Activated CD8-positive, alpha-beta memory T cell treated with anti-CD3 and anti-CD28 coated beads for 36 hours (primary cell): ENCODE measurements around the gene SLC39A11. TPM values are rescaled to one million over a fixed set of nuclear protein-coding genes. Genes with fewer than 3 reads are reported as not detected.
"Not testable (repeated sequence)": the region's sequence is repeated elsewhere in the genome, so short reads cannot be mapped to it uniquely, and the experiment has no call there.

ENCODE experiments used
- CTCF ChIA-PET: fragments of 350-600 bp; sonication (Branson Sonifier 250); formaldehyde crosslinking; loops from one replicate; lab custom pipeline; 2021; ENCODE audit warnings: antibody characterized with exemption; lab: Charles Lee
- POLR2A ChIA-PET: fragments of 350-600 bp; sonication (Branson Sonifier 250); formaldehyde crosslinking; loops from one replicate; lab custom pipeline; 2021; ENCODE audit warnings: antibody characterized with exemption; lab: Charles Lee
- total RNA-seq, 2 experiments: library from RNA; stranded (reverse); gene quantifications; one replicate each; pipeline ENCODE4 v1.2.3, GENCODE V29; 2021

The SLC39A11 gene
- total RNA-seq, 2 experiments from 2014 or later: 16.1 to 17.2 TPM

GRCh38 chr17:72725433-72726068, 366.9 kb downstream of the SLC39A11 start:
- ChIA-PET POLR2A (interaction anchor here (0.6 kb wide), 1 partner anchor 557 kb away, joined by 4 read pairs; no protein-coding TSS in a partner anchor), CTCF (interaction anchor here (0.6 to 5.4 kb wide), 19 partner anchors 12 to 644 kb away, joined by 3 to 48 read pairs (median 4); partner anchors contain the start of gene COG1)

GRCh38 chr17:72724267-72724666, 368.2 kb downstream of the SLC39A11 start:
- ChIA-PET POLR2A (no interaction called here), CTCF (interaction anchor here (0.8 to 5.4 kb wide), 5 partner anchors 34 to 700 kb away, joined by 4 to 48 read pairs (median 4); no protein-coding TSS in a partner anchor)

- CTCF ChIA-PET: interaction anchor here (5.4 kb wide), 1 partner anchor 645 kb away, joined by 45 read pairs; no protein-coding TSS in a partner anchor
- POLR2A ChIA-PET: no interaction called here
Measured at GRCh38 chr17:72723711-72724110, 368.8 kb downstream of the SLC39A11 start.

GRCh38 chr17:72720494-72720825, 372.0 kb downstream of the SLC39A11 start:
- ChIA-PET POLR2A (no interaction called here), CTCF (interaction anchor here (0.6 to 1.9 kb wide), 3 partner anchors 12 to 416 kb away, joined by 3 to 7 read pairs (median 5); no protein-coding TSS in a partner anchor)

GRCh38 chr17:72719578-72720493, 372.7 kb downstream of the SLC39A11 start:
- POLR2A ChIA-PET: interaction anchor here (0.6 kb wide), 1 partner anchor 54 kb away, joined by 8 read pairs; no protein-coding TSS in a partner anchor
- CTCF ChIA-PET: interaction anchor here (0.5 to 1.9 kb wide), 3 partner anchors 11 to 1445 kb away, joined by 4 to 7 read pairs (median 5); no protein-coding TSS in a partner anchor

- ChIA-PET CTCF (interaction anchor here (1.9 kb wide), 1 partner anchor 162 kb away, joined by 7 read pairs; no protein-coding TSS in a partner anchor), POLR2A (interaction anchor here (0.6 kb wide), 1 partner anchor 54 kb away, joined by 8 read pairs; no protein-coding TSS in a partner anchor)
Measured at GRCh38 chr17:72719206-72719577, 373.3 kb downstream of the SLC39A11 start.

GRCh38 chr17:72717676-72718075, 374.8 kb downstream of the SLC39A11 start:
- CTCF ChIA-PET: no interaction called here
- POLR2A ChIA-PET: no interaction called here

- CTCF ChIA-PET: no interaction called here
- POLR2A ChIA-PET: no interaction called here
Measured at GRCh38 chr17:72717276-72717675, 375.2 kb downstream of the SLC39A11 start.

- POLR2A ChIA-PET: no interaction called here
Measured at GRCh38 chr17:72715906-72716572, 376.4 kb downstream of the SLC39A11 start.

GRCh38 chr17:72714357-72714966, 378.0 kb downstream of the SLC39A11 start:
- ChIA-PET CTCF (interaction anchor here (2.6 kb wide), 1 partner anchor 12 kb away, joined by 11 read pairs; no protein-coding TSS in a partner anchor), POLR2A (no interaction called here)

More at GRCh38 chr17:72715906-72716572, 376.4 kb downstream of the SLC39A11 start:
- CTCF ChIA-PET: no interaction called here

- POLR2A ChIA-PET: no interaction called here
- CTCF ChIA-PET: interaction anchor here (0.8 to 2.6 kb wide), 2 partner anchors 13 to 154 kb away, joined by 4 to 11 read pairs; no protein-coding TSS in a partner anchor
Measured at GRCh38 chr17:72713701-72714100, 378.8 kb downstream of the SLC39A11 start.

- ChIA-PET CTCF (interaction anchor here (2.6 kb wide), 1 partner anchor 15 kb away, joined by 11 read pairs; no protein-coding TSS in a partner anchor), POLR2A (no interaction called here)
Measured at GRCh38 chr17:72711521-72712310, 380.8 kb downstream of the SLC39A11 start.

GRCh38 chr17:72710834-72711233, 381.7 kb downstream of the SLC39A11 start:
- ChIA-PET POLR2A (no interaction called here), CTCF (interaction anchor here (1.0 kb wide), 1 partner anchor 16 kb away, joined by 4 read pairs; no protein-coding TSS in a partner anchor)

GRCh38 chr17:72710202-72710601, 382.3 kb downstream of the SLC39A11 start:
- CTCF ChIA-PET: interaction anchor here (1.0 kb wide), 1 partner anchor 17 kb away, joined by 4 read pairs; no protein-coding TSS in a partner anchor
- POLR2A ChIA-PET: no interaction called here

GRCh38 chr17:72708682-72709081, 383.8 kb downstream of the SLC39A11 start:
- POLR2A ChIA-PET: not testable (repeated sequence)

GRCh38 chr17:72707881-72708280, 384.6 kb downstream of the SLC39A11 start:
- CTCF ChIA-PET: no interaction called here

More at GRCh38 chr17:72708682-72709081, 383.8 kb downstream of the SLC39A11 start:
- CTCF ChIA-PET: interaction anchor here (0.9 kb wide), 1 partner anchor 12 kb away, joined by 5 read pairs; no protein-coding TSS in a partner anchor

GRCh38 chr17:72706396-72706981, 386.0 kb downstream of the SLC39A11 start:
- ChIA-PET CTCF (no interaction called here), POLR2A (no interaction called here)

More at GRCh38 chr17:72707881-72708280, 384.6 kb downstream of the SLC39A11 start:
- POLR2A ChIA-PET: no interaction called here
